H1 (cell line): ENCODE results near the gene AGAP3. TPM values are rescaled to one million over a fixed set of nuclear protein-coding genes. Genes with fewer than 3 reads are reported as not detected.

ENCODE experiments used
- CTCF ChIA-PET: fragments of 300-600 bp; sonication (Branson Sonifier 250); formaldehyde crosslinking; loops from one replicate; lab custom pipeline; 2021; ENCODE audit not compliant: partially characterized antibody; lab: Charles Lee
- POLR2A ChIA-PET: fragments of 300-600 bp; sonication (Branson Sonifier 250); formaldehyde crosslinking; loops from one replicate; lab custom pipeline; 2021; ENCODE audit warnings: inconsistent platforms; ENCODE audit not compliant: partially characterized antibody; lab: Charles Lee
- DNase-seq, 2 experiments: peaks; one replicate each; pipeline versions ENCODE4 v3.0.0 to v3.0.0-alpha.2; 2010 to 2022; ENCODE audit warnings: low spot score in 2 of 2, low read depth in 1 of 2, mixed read lengths in 1 of 2
- FAIRE-seq: peaks from 2 replicates; lab custom pipeline; 2011; peaks lifted over from hg19 to GRCh38; lab: Jason Lieb, UNC
- H2AFZ ChIP-seq: 2 replicates; pipeline ENCODE4 v1.8.1; 2012; ENCODE audit warnings: low read length, inconsistent platforms
- H2AK5ac ChIP-seq: 2 replicates; pipeline ENCODE4 v1.6.1; 2013; ENCODE audit warnings: low read depth, low read length
- H2BK120ac ChIP-seq: replicated peaks from 2 replicates; pipeline ENCODE3; 2013; ENCODE audit warnings: low read depth, low read length, inconsistent platforms
- H2BK12ac ChIP-seq: 2 replicates; pipeline ENCODE4 v1.6.1; 2013; ENCODE audit warnings: low read depth, low read length
- H2BK15ac ChIP-seq: 2 replicates; pipeline ENCODE4 v1.6.1; 2013; ENCODE audit warnings: low read length
- H2BK20ac ChIP-seq: 2 replicates; pipeline ENCODE4 v1.6.1; 2013; ENCODE audit warnings: low read length
- H2BK5ac ChIP-seq: 2 replicates; pipeline ENCODE4 v1.6.1; 2013; ENCODE audit warnings: low read depth, low read length
- H3K14ac ChIP-seq: 2 replicates; pipeline ENCODE4 v1.6.1; 2013; ENCODE audit warnings: inconsistent platforms; ENCODE audit not compliant: insufficient read length
- H3K18ac ChIP-seq: 2 replicates; pipeline ENCODE4 v1.6.1; 2013; ENCODE audit warnings: low read length; ENCODE audit errors: extremely low read depth
- H3K23ac ChIP-seq: 2 replicates; pipeline ENCODE4 v1.6.1; 2013; ENCODE audit warnings: inconsistent platforms; ENCODE audit not compliant: insufficient read length
- H3K23me2 ChIP-seq: 2 replicates; pipeline ENCODE4 v1.6.1; 2013; ENCODE audit warnings: low read depth, low read length
- H3K27ac ChIP-seq: 2 replicates; pipeline ENCODE4 v1.6.1; 2011; ENCODE audit warnings: low read depth, low read length, inconsistent platforms
- H3K27me3 ChIP-seq, 4 experiments: replicated peaks in 1 of 4; 1 replicate in 1 of 4; 2 replicates in 3 of 4; pipeline versions ENCODE4 v1.6.1 to v1.8.1; 2011 to 2013; ENCODE audit warnings: low read length in 3 of 4, mild to moderate bottlenecking in 3 of 4, inconsistent platforms in 2 of 4, mixed read lengths in 2 of 4, moderate library complexity in 1 of 4; ENCODE audit not compliant: control insufficient read depth in 3 of 4, insufficient read depth in 3 of 4; ENCODE audit errors: extremely low read depth in 1 of 4
- H3K36me3 ChIP-seq, 4 experiments: 2 replicates each; pipeline versions ENCODE4 v1.6.1 to v1.8.1; 2011 to 2013; ENCODE audit warnings: mild to moderate bottlenecking in 4 of 4, low read length in 3 of 4, moderate library complexity in 2 of 4, control low read depth in 1 of 4, inconsistent platforms in 1 of 4; ENCODE audit not compliant: insufficient read depth in 4 of 4, control insufficient read depth in 2 of 4
- H3K4ac ChIP-seq: replicated peaks from 2 replicates; pipeline ENCODE3; 2013; ENCODE audit warnings: low read length, low read depth, mixed read lengths, inconsistent platforms; ENCODE audit not compliant: insufficient read length
- H3K4me1 ChIP-seq, 4 experiments: replicated peaks in 1 of 4; 1 replicate in 1 of 4; 2 replicates in 3 of 4; pipeline versions ENCODE4 v1.6.1 to v1.8.1; 2011 to 2013; ENCODE audit warnings: low read length in 3 of 4, inconsistent platforms in 2 of 4, mixed read lengths in 1 of 4; ENCODE audit not compliant: insufficient read depth in 4 of 4, control insufficient read depth in 3 of 4
- H3K4me2 ChIP-seq, 2 experiments: 2 replicates each; pipeline versions ENCODE4 v1.6.1 to v1.8.1; 2011 to 2013; ENCODE audit warnings: low read depth in 2 of 2, low read length in 2 of 2, control low read depth in 1 of 2, inconsistent platforms in 1 of 2, mild to moderate bottlenecking in 1 of 2; ENCODE audit not compliant: insufficient read depth in 1 of 2
- H3K4me3 ChIP-seq, 4 experiments: fragments of 200-600, 300-600 bp in 1 of 4; sonication (generic), shearing (Covaris generic), sonication (Bioruptor Twin) in 1 of 4; 2 replicates each; pipeline versions ENCODE4 v1.5.1 to v1.8.1; 2011 to 2016; ENCODE audit warnings: low read length in 4 of 4, low read depth in 3 of 4, control low read depth in 2 of 4, inconsistent platforms in 2 of 4, mild to moderate bottlenecking in 2 of 4, mixed read lengths in 1 of 4, moderate library complexity in 1 of 4; ENCODE audit not compliant: insufficient read depth in 2 of 4; ENCODE audit errors: extremely low read depth in 1 of 4
- H3K56ac ChIP-seq: replicated peaks from 2 replicates; pipeline ENCODE3; 2013; ENCODE audit warnings: low read depth, mild to moderate bottlenecking, mixed read lengths, low read length, inconsistent platforms; ENCODE audit not compliant: insufficient read length
- H3K79me1 ChIP-seq: 2 replicates; pipeline ENCODE4 v1.6.1; 2013; ENCODE audit warnings: low read depth, low read length, control low read depth
- H3K79me2 ChIP-seq, 2 experiments: 2 replicates each; pipeline versions ENCODE4 v1.6.1 to v1.8.1; 2012 to 2013; ENCODE audit warnings: low read length in 2 of 2, mild to moderate bottlenecking in 2 of 2, inconsistent platforms in 1 of 2; ENCODE audit not compliant: insufficient read depth in 2 of 2, control insufficient read depth in 1 of 2
- H3K9ac ChIP-seq, 4 experiments: replicated peaks in 1 of 4; 1 replicate in 1 of 4; 2 replicates in 3 of 4; pipeline versions ENCODE4 v1.6.1 to v1.8.1; 2011 to 2013; ENCODE audit warnings: low read depth in 3 of 4, low read length in 3 of 4, control low read depth in 2 of 4, mild to moderate bottlenecking in 2 of 4, moderate library complexity in 2 of 4, inconsistent platforms in 1 of 4; ENCODE audit errors: extremely low read depth in 1 of 4
- H3K9me3 ChIP-seq, 2 experiments: 2 replicates each; pipeline versions ENCODE4 v1.6.1 to v1.8.1; 2012 to 2013; ENCODE audit warnings: mild to moderate bottlenecking in 2 of 2, moderate library complexity in 2 of 2, control low read depth in 1 of 2, inconsistent platforms in 1 of 2, low read depth in 1 of 2, low read length in 1 of 2, mixed read lengths in 1 of 2; ENCODE audit not compliant: insufficient read depth in 2 of 2
- H4K20me1 ChIP-seq, 2 experiments: replicated peaks in 1 of 2; 2 replicates each; pipeline versions ENCODE3 to v1.8.1; 2011 to 2013; ENCODE audit warnings: inconsistent platforms in 2 of 2, low read length in 2 of 2, mild to moderate bottlenecking in 1 of 2; ENCODE audit not compliant: insufficient read depth in 2 of 2, control insufficient read depth in 1 of 2
- H4K5ac ChIP-seq: 2 replicates; pipeline ENCODE4 v1.6.1; 2013; ENCODE audit warnings: low read length, low read depth, mixed read lengths, inconsistent platforms; ENCODE audit not compliant: insufficient read length
- H4K8ac ChIP-seq: 2 replicates; pipeline ENCODE4 v1.8.0; 2013; ENCODE audit warnings: mild to moderate bottlenecking, moderate library complexity, low read length, inconsistent platforms; ENCODE audit not compliant: insufficient read depth; ENCODE audit errors: extremely low read depth
- H4K91ac ChIP-seq: replicated peaks from 2 replicates; pipeline ENCODE3; 2013; ENCODE audit warnings: low read length, mixed read lengths, inconsistent platforms; ENCODE audit not compliant: insufficient read length
- ATF2 ChIP-seq: IDR thresholded peaks from 2 replicates; pipeline ENCODE4 v1.6.1; 2012; ENCODE audit warnings: low read length, inconsistent platforms
- GABPA ChIP-seq: IDR thresholded peaks from 2 replicates; pipeline ENCODE4 v1.6.1; 2011; ENCODE audit warnings: mild to moderate bottlenecking, low read length, moderate library complexity, borderline replicate concordance; ENCODE audit not compliant: insufficient read depth
- JUN ChIP-seq: IDR thresholded peaks from 2 replicates; pipeline ENCODE4 v1.6.1; 2011; ENCODE audit warnings: low read depth, mild to moderate bottlenecking, improper control_type of control experiment, low read length
- POLR2AphosphoS5 ChIP-seq: IDR thresholded peaks from 2 replicates; pipeline ENCODE4 v1.6.1; 2011; ENCODE audit warnings: low read depth, low read length
- RAD21 ChIP-seq, 2 experiments: IDR thresholded peaks in 1 of 2; conservative IDR thresholded peaks in 1 of 2; 2 replicates each; pipeline ENCODE4 v1.6.1; 2011; ENCODE audit warnings: low read depth in 2 of 2, low read length in 2 of 2, improper control_type of control experiment in 1 of 2, inconsistent platforms in 1 of 2, mild to moderate bottlenecking in 1 of 2, moderate library complexity in 1 of 2
- RBBP5 ChIP-seq: IDR thresholded peaks from 2 replicates; pipeline ENCODE4 v1.7.1; 2012; ENCODE audit warnings: low read depth, mild to moderate bottlenecking, inconsistent platforms, low read length, moderate library complexity, borderline replicate concordance
- SIN3A ChIP-seq, 2 experiments: IDR thresholded peaks in 1 of 2; conservative IDR thresholded peaks in 1 of 2; 2 replicates each; pipeline ENCODE4 v1.6.1; 2011 to 2012; ENCODE audit warnings: low read length in 2 of 2, improper control_type of control experiment in 1 of 2, low read depth in 1 of 2, mild to moderate bottlenecking in 1 of 2
- TAF1 ChIP-seq: IDR thresholded peaks from 2 replicates; pipeline ENCODE4 v1.6.1; 2011; ENCODE audit warnings: mild to moderate bottlenecking, low read depth, low read length
- WGBS, 2 experiments: shearing (Covaris generic) in 1 of 2; methylation state at CpG; one replicate each; pipeline versions ENCODE4 v1.1.6 to v1.1.7; 2013 to 2015; ENCODE audit warnings: low lambda C conversion rate in 2 of 2, mixed read lengths in 2 of 2, inconsistent platforms in 1 of 2, low coverage in 1 of 2, missing lambda C conversion rate in 1 of 2; ENCODE audit not compliant: insufficient replicate concordance in 2 of 2, insufficient coverage in 1 of 2, insufficient read length in 1 of 2; ENCODE audit errors: extremely low coverage in 1 of 2, missing lambda C conversion rate in 1 of 2; 5-methylcytosine and 5-hydroxymethylcytosine counted together
- polyA plus RNA-seq, 7 experiments: library from polyadenylated mRNA; depleted of rRNA in 3 of 7; stranded (reverse) in 5 of 7; unstranded in 2 of 7; fragments of >200 nt in 5 of 7; fragments of 200-250 nt in 2 of 7; gene quantifications; 1 replicate in 5 of 7; 2 replicates in 1 of 7; 4 replicates in 1 of 7; pipeline versions ENCODE4 v1.2.1 to v1.2.3, GENCODE V29; 2011 to 2013; ENCODE audit warnings: missing spikeins in 2 of 7, mixed read lengths in 2 of 7
- total RNA-seq: library from RNA; stranded (reverse); fragmentation: NEBNext Ultra II Directional; extraction: Animal tissue kit (Norgen Biotek cat#: 25700); gene quantifications from 2 replicates; pipeline ENCODE4 v1.2.1, GENCODE V29; 2021
- TF ChIP-seq, protein P1 (sequence below): IDR thresholded peaks from 2 replicates; pipeline ENCODE4 v1.6.1; 2011; ENCODE audit warnings: low read length, improper control_type of control experiment

AGAP3 gene
- total and polyA plus RNA-seq, 2 of the 8 experiments (the other 6 are each of a cell fraction or from before 2014, with no cell fraction given) = 66.4 to 120 TPM

- H2BK20ac ChIP-seq = no peak overlapping the region
- FAIRE-seq (no peak), DNase-seq (no peak)
- no peak overlapping the region for H4K8ac ChIP-seq
- H3K79me1 ChIP-seq = no peaks in the 10 kb centered on the region; the same call in 1 of the 2 replicates
- H3K14ac ChIP-seq = no peak overlapping the region
- peaks cover 24 to 54% (median 50%) of the 10 kb centered on the region in 4 experiments for H3K36me3 ChIP-seq
- H3K18ac ChIP-seq = no peak overlapping the region
- no peaks in the 10 kb centered on the region for H3K23me2 ChIP-seq
- H2BK5ac ChIP-seq = no peak overlapping the region
- H3K27me3 ChIP-seq = no peaks in the 10 kb centered on the region
- no peak overlapping the region for H3K56ac ChIP-seq
- no peak overlapping the region for H2AFZ ChIP-seq
- no peak overlapping the region for H3K4ac ChIP-seq
- H3K23ac ChIP-seq = no peak overlapping the region
- ChIA-PET CTCF (interaction anchor here (1.1 to 3.5 kb wide), 2 partner anchors 13 to 37 kb away, joined by 4 to 19 read pairs; no protein-coding TSS in a partner anchor), POLR2A (interaction anchor here (0.9 to 1.1 kb wide), 2 partner anchors 13 to 30 kb away, joined by 3 to 5 read pairs; no protein-coding TSS in a partner anchor)
- peaks cover 10 to 21% of the 10 kb centered on the region in 2 experiments for H4K20me1 ChIP-seq
- H4K5ac ChIP-seq = no peak overlapping the region
- no peak overlapping the region for H3K4me3 ChIP-seq
- H4K91ac ChIP-seq = no peak overlapping the region
- no peaks in the 10 kb centered on the region for H3K79me2 ChIP-seq
- no peak overlapping the region for H3K9ac ChIP-seq
- H3K4me1 ChIP-seq = peaks cover 0 to 12% (median 6%) of the 10 kb centered on the region in 4 experiments; a peak in 6 of 7 replicates
- H2BK12ac ChIP-seq = no peak overlapping the region
- TF ChIP-seq SIN3A (conservative IDR thresholded peaks at IDR 0.05 in 1 of 2, IDR thresholded peaks at IDR 0.05 in 1 of 2; ENCODE audit: low read depth in 1 of 2, low read length in 2 of 2) (no peak), GABPA (no peak), TAF1 (no peak), POLR2AphosphoS5 (no peak), JUN (no peak), ATF2 (no peak), RAD21 (IDR thresholded peaks at IDR 0.05 in 1 of 2, conservative IDR thresholded peaks at IDR 0.05 in 1 of 2; ENCODE audit: low read depth in 2 of 2, low read length in 2 of 2) (no peak), RBBP5 (no peak)
- TF ChIP-seq, protein P1, sequence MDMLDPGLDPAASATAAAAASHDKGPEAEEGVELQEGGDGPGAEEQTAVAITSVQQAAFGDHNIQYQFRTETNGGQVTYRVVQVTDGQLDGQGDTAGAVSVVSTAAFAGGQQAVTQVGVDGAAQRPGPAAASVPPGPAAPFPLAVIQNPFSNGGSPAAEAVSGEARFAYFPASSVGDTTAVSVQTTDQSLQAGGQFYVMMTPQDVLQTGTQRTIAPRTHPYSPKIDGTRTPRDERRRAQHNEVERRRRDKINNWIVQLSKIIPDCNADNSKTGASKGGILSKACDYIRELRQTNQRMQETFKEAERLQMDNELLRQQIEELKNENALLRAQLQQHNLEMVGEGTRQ = no peak
- H2BK120ac ChIP-seq = no peak overlapping the region
- H2AK5ac ChIP-seq = no peak overlapping the region
- no peak overlapping the region for H2BK15ac ChIP-seq
- H3K4me2 ChIP-seq = no peak overlapping the region
- 90% methylated on average over 16 of the region's 17 CpGs; no CpG with 5 or more reads in 1 of the 2 experiments for WGBS, 2 experiments
- no peaks in the 10 kb centered on the region for H3K9me3 ChIP-seq
- no peak overlapping the region for H3K27ac ChIP-seq
These were observed 12.3 kb upstream of the AGAP3 start for GRCh38 chr7:151073990-151074389.
